EH (cell line): ENCODE data around the gene TNRC6B.
"Not testable (repeated sequence)": the region's sequence is repeated elsewhere in the genome, so short reads cannot be mapped to it uniquely, and the experiment has no call there.

Experiments
- DNase-seq: peaks from one replicate; pipeline ENCODE4 v3.0.0-alpha.2; 2015; ENCODE audit warnings: low read depth

The TNRC6B gene

DNA sequence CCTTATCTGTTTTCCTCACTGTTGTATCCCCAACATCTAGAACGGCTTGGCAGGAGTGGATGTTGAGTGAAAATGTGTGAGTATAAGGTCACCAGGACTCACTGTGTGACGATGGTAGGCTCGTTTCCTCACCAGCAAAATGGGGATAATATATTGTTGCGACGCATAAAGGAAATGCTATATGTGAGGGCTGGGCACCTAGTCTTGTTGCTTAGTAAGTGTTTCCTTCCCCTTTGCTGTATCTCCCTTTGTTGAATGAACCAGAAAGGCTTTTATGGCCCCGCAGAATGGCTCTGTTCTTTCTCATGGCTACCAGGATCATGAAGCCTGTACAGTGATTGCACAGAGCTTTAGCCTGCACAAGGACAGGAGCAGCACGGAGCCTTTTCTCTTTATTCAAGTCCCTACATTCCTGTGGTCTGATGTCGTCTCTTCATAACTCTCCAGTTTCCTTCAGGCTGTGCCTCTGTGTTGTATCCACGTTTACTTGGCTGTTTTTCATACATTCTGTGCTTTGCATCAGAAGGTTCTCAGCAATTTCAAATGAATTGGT is 5.4 kb downstream of the TNRC6B start:
- DNase-seq = peak; percentile 96

GRCh38 chr22:40183603-40184002 is 5.9 kb downstream of the TNRC6B start:
- DNase-seq = not testable (repeated sequence)

DNA sequence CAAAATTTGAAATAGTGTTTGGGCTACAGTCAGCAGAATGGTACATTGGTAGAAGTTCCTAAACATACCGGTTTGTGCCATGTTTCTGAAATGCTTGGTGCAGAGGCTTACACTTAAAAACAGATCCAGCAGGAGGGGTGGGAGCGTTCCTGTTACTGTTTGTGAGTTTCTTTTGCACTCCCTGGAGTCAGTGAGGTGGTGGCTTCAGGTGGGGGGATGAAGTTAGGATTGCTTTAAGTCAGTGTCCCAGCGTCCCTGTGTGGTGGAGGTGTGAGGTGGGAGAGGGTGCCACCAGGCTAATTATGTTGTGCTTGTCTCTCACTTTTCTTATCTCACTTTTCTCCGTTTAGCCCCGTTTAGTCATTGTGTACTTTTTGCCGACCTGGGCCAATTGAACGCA is 9.7 kb downstream of the TNRC6B start:
- no peak for DNase-seq

DNA sequence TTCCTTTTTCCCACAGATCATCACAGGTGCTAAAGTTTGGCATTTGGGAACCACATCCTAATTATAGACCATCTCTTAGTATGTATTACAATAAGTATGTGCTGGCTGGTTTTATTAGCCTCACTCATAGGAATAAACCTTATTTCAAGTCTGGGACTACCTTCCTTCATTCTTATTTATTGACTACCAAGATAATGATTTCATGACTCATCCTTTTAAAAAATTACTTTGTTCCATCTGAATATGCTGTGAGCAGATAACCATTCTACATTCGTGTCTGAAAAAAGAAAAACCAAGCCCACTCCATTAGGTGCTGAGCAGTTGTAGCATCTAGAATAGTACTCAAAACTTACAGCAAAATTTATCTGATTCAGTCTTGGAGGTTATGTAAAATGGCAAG is 12.3 kb downstream of the TNRC6B start:
- DNase-seq = peak; percentile 63

- DNase-seq = no peak
Observed at GRCh38 chr22:40190501-40190900, 12.8 kb downstream of the TNRC6B start.

DNA sequence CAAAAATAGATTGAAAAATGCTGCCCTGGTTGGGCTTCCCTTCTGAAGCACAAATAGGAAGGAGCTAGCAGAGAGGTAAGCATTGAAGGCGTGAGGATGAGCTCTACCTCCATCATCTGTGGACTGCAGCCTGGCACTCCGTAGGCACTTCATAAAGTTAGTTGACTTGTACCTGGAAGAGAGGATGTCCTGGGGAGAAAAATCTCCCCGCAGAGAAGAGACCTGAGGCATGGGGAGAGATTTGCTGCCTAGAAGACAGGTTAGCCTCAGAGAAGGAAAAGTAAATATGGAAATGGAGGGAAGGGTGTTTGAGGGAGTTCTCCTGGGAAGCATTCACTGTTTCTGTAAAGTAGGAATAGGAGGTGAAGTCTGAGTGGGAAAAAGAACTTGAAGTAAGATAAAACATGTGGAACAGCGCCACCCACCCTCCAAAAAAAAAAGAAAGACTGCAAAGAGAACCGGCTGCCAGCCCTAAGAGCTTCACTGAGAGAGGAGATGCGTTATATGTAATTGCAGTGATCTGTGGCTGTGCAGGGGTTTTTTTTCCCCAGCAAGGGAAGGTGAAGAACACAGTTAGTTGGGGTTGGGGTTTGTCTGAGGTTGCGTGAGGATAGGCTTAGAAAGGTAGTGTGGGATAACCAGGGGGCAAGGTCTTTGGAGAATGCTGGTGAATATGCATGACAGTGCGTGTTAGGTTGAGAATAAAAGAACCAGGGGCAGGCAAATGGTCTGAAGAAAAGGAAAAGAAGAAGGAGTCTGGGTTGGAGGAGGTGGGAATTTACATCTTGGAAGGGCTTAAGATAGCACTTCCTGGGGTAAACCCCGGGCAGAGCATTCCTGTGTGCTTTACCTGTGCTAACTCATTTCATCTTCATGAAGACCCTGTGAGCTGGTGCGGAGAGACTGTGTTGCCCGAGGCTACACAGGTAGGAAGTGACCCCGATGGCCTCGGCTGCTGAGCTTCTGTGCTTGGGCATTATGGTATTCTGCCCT is 16.0 kb downstream of the TNRC6B start:
- DNase-seq = peak; percentile 39

DNA sequence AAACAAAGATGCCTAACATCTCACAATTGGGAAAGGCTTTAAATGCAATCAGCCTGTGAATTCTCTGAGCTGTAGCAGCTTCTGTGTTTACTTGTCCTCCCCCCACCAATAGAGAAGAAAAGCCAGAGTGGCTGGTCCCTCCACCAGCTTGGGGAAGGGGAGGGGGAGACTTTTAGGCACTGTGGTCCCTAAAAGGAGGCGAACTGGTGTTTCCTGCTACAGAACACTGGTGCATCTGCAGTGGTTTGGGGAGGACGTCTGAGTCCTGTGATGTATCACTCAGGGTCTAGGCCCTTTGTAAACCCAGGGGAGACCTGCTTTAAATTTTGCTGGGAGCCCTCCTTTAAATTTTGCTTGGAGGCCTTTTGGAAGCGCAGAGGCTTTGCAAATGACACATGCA is 16.9 kb downstream of the TNRC6B start:
- DNase-seq = no peak

DNA sequence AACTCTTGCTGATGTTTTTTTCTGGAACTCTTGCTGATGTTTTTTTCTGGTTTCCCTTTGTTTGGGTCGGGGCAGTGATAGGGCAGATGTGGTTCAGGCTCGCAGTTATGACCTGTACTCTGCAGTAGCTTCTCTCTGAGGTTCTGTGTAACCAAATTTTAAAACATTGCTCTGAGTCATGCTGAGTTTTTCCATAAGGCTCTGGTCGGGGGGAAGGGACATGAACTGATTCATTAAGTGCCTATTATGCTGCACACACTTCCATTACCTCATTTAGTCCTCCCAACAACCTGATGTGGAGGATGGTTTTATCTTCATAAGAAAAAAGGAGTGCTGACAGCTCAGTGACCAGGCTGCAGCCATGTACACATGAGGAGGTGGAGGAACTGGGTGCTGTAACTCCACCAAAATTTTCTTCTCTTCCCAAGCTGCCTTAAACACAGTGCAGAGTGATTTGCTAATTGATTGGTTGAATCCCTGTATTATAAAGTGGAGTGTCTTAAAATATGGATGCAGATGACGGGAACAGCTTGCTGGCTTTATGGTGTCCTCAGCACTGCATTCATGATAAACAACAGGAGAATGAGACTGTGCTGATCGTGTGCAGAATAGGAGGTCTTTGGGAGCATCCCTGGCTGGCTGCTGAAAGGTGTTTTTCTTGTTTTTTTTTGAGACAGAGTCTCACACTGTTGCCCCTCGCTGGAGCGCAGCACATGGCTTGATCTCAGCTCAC is 19.1 kb downstream of the TNRC6B start:
- peak; percentile 94 for DNase-seq

GRCh38 chr22:40197421-40197820 is 19.7 kb downstream of the TNRC6B start:
- DNase-seq = not testable (repeated sequence)

DNA sequence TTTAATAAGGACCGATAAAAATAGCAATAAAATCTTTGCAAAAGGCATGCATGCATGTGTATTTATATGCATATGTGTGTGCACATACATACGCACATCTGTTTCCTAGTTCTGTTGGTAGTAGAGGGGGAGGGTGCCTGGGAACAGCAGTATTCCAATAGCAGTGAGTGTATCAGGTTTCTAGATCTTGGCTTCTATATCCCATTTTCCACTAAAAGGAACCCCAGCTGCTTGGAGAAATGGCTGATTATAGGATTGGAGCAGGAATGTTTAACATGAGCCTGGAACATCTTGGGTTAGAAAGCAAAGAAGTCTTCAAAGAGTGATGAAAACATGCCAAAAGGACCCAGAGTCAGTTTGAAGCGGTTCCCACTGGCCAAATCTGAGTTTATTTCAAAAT is 21.0 kb downstream of the TNRC6B start:
- no peak for DNase-seq

GRCh38 chr22:40199223-40199622 is 21.5 kb downstream of the TNRC6B start:
- no peak for DNase-seq

GRCh38 chr22:40199852-40200251 is 22.1 kb downstream of the TNRC6B start:
- DNase-seq = no peak

- DNase-seq = no peak
Observed at GRCh38 chr22:40200795-40201530, 23.2 kb downstream of the TNRC6B start.

DNA sequence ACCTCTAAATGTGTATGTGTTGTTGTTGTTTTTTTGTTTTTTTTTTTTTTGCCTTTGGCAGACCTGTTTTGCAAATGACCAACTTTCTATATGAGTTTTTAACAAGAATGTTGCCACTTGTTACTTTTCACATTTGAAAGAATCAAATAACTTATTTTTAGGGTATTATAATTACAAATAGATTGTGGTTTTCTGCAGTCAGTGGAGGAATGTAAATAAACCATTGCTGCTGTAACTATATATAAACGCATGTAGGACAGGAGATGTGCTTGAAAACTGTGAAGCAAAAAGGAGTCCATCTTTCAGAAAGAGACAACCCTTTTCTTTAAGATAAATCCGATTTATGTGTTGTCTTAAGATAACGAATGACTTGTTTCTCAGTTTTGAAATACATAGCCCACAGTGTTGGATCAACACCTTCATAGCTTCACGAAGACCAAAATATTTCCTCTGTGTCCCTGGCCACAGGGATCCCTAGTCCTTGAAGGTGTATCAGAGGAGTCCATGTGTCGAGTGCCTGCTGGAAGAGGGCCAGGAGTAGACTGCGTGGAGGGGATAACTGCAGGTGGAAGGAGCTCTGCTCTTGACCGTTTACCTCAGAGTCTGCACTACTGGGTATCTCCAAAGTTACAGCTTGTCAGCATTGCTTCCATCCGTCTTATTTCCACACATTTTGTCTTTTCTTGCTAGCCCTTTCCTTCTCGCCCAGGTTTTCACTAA is 24.7 kb downstream of the TNRC6B start:
- DNase-seq = peak; percentile 52

DNA sequence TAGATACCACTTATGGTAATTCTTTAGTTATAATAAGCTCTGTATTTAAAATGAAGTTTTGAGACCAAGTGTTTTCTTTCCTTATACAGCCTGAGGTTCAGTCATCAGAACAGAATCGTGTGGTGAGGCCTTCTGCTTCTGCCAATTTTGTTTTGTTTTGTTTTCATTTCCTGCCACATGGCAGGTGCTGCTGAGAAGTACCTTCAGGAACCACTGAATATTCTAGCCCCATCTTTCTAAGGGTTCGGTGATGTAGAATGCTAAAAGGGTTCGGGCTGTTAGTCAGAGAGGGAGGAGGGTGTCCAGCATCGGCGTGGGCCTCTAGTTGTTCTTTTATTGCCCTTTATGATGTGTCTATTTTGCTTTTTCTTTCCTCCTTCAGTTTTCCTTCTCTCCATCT is 25.8 kb downstream of the TNRC6B start:
- DNase-seq = no peak

GRCh38 chr22:40204321-40205116 is 26.8 kb downstream of the TNRC6B start:
- peak; percentile 96 for DNase-seq

GRCh38 chr22:40206561-40206960 is 28.8 kb downstream of the TNRC6B start:
- DNase-seq = no peak

GRCh38 chr22:40210818-40211217 is 33.1 kb downstream of the TNRC6B start:
- DNase-seq = no peak

GRCh38 chr22:40211476-40212054 is 33.8 kb downstream of the TNRC6B start:
- DNase-seq = no peak

DNA sequence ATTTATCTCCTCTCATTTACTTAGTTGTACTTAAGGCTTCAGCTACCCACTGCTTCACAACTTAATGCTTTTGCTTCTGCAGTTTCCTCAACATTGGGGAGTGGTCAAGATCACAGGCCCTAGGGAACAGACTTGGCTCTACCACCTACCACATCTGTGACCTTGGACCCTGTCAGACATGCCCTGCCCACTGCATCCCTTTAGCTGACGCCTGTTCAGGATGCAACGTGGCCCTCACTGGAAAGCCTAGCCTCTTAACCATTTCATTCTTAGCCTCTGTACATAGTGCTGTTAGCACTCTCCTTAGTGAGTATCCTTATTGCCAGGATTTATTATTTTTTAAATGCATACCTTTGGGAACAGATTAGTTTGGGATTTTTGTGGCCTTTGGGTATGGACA is 34.4 kb downstream of the TNRC6B start:
- no peak for DNase-seq
